HG03139 (cell line): ENCODE results near the gene PIPOX.

Experiments
- ATAC-seq: cut with Tn5 transposase; IDR thresholded peaks from one replicate; pipeline ENCODE4 v1.9.1; 2021; ENCODE audit not compliant: unreplicated experiment

Gene PIPOX

GRCh38 chr17:29045734-29046472 is 3.0 kb downstream of the PIPOX start:
- ATAC-seq: no peak

GRCh38 chr17:29046473-29046839 is 3.5 kb downstream of the PIPOX start:
- ATAC-seq: no peak

GRCh38 chr17:29048440-29049368 is 5.8 kb downstream of the PIPOX start:
- ATAC-seq: no peak

DNA sequence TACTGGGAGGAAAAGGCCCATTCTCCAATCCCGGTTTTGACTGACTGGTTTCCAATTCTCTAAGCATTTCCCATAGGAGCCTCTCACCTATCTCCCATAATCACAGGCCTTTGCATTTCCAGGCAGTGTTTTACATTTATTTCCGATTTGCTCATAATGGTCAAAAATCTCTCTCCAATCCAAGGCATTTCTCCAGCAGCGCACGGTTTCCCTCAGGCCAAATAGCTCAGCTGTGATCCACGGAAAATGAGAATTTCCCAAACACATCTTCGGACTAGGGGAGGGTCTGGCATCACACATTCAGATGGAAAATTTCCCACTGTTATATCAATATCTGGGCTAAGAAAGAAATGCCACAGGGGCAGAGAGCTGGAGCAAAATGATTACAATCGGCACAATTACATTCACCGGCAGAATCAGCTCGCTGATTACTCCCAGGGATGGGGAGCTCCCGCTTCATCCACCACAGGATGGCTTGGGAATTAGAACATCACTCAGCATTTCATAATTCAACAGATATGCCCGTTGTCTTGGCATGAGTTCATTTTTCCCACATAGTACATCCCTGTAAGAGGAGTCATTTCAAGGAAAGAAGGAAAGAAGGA is 6.7 kb downstream of the PIPOX start:
- ATAC-seq: no peak

DNA sequence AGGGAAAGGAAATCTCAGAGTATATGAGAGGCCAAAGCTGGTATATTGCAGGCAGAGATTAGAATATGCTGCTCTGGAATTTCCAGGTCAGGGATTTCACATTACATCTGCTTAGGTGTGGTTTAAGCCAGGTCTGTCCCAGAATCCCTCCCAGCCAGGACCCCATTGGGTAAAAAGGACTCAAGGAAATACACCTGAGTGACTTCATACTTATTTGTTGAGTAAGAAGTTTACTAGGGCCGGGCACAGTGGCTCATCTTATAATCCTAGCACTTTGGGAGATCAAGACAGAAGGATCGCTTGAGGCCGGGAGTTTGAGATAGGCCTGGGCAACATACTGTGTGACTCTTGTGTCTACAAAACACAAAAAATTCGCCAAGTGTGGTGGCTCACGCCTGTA is 7.2 kb downstream of the PIPOX start:
- no peak for ATAC-seq

GRCh38 chr17:29051194-29051593 is 8.3 kb downstream of the PIPOX start:
- no peak for ATAC-seq

DNA sequence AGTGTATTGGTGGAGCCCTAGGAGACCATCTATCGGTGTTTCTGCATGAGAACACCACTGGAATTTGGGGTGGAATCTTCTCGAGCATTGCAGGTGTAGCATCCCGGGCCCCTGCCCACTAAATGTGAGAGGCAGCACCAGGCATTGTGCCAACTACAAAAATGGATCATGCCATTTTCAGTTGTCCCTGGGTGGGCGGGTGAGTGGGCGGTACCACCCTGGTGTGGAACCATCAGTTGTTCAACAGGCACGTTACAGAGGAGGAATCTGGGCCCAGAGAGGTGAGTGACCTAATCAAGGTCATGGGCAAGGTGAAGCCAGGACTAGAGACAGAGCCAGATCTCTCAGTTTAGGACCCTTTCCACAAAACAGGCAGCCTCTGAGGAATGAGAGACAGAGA is 8.8 kb downstream of the PIPOX start:
- ATAC-seq: no peak

GRCh38 chr17:29054835-29055234 is 11.9 kb downstream of the PIPOX start:
- ATAC-seq: no peak

DNA sequence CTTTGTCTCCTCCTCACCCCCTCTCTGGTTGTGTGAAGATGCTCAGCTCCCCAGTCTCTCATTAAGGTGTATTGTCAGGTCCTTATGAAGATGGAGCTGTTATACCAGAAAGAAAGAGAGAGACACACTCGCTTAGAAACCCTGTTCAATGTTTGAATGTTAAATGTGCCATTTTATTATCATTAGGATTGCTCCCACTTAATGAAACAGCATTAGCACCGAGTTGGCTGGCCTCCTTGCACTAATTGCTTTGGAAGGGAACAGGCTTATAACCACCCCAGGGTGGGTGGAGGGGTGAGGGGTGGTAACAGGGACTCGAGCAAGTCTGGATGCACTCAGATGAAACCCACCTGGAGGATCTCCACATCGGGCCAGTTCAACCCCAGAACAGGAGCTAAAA is 14.4 kb downstream of the PIPOX start:
- ATAC-seq: no peak

- no peak for ATAC-seq
Observed at GRCh38 chr17:29058391-29058790, 15.4 kb downstream of the PIPOX start.

DNA sequence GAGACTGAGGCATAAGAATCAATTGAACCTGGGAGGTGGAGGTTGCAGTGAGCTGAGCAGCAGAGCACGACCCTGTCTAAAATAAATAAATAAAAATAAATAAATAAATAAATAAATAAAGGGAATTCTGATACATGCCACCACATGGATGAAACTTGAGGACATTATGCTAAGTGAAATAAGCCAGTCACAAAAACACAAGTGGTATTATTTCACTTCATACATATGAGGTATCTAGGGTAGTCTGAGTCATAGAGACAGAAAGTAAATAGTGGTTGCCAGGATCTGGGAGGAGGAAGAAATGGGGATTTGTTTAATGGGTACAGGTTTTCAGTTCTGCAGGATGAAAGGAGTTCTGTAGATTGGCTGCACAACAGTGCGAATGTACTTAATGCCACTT is 16.3 kb downstream of the PIPOX start:
- no peak for ATAC-seq

DNA sequence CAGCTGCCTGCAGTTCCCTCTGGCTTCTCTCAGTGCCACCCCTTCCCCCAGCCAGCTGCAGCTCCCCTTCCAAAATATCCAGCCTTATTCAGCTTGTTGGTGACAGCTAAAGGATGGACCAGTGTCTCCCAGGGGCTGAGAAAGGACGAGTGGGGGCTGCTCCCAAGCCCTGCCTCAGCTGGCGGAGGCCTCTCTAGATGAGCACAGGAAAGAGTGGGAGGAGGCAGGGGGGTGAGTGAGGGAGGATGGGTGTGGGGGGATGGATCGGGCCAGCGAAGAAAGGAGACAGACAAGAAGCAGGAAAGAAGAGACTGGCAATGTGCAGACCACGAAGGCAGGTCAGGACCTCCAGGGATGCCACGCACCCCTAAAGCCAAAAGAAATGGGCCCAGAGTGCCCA is 17.5 kb downstream of the PIPOX start:
- ATAC-seq: no peak

DNA sequence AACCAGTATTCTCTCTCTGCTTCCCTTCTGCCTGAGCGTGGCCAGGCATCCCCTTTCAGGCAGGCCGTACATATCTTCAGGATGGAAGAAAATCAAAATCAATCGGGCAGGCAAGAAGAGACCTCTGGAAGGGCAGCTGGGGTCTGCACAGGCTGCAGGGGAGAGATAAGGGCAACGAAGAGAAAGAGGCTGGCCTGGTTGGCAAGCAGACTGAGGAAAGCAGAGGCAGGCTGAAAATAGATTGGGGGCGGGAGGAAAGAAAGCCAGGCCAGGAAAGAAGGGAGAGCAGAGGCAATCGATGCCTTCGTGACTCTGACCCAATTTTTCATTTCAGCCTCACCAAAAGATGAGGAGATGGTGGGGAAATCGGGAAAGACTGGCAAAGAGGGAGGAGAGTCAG is 18.1 kb downstream of the PIPOX start:
- no peak for ATAC-seq

- ATAC-seq: no peak
Observed at GRCh38 chr17:29062215-29062614, 19.3 kb downstream of the PIPOX start.

- ATAC-seq: no peak
Observed at GRCh38 chr17:29063992-29064391, 21.1 kb downstream of the PIPOX start.

DNA sequence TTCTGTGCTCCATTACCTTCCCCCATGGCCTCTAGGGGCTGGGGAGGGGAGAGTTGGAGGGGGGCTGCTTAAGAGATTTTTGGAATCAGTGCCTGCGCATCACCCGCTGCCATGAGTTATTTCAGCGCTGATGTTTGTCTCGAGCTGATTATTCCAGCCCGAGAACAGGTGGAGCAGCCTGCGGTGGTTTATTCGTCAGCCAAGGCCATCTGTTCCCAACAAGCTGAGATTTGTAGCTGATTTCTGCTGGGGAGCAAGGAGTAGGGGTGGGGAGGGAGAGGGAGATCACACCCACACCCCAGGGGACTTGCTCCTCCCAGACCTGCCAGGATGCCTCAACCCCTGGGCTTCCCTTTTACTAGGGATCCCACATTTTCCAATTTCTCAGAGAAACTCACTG is 23.1 kb downstream of the PIPOX start:
- ATAC-seq: no peak

- ATAC-seq: no peak
Observed at GRCh38 chr17:29066606-29067005, 23.7 kb downstream of the PIPOX start.

DNA sequence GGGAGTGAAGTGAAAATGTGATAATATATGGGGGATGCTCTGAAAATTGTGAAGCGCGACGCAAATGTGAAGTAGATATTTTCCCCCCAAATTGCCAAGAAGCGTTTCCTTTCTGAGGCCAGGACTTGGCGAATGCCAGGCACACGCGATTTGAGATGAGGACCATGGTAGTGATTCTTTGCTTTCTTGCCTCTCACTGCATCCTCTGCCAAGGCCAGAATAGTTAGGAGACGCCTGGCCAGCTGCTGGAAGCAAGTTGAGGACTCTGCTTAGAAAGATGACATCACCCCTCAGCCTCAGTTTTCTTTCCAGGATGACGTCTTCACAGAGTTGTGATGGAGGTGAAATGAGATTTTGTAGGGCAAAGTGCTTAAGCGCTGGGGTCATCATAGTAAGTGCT is 25.9 kb downstream of the PIPOX start:
- ATAC-seq: no peak

GRCh38 chr17:29069526-29070041 is 26.6 kb downstream of the PIPOX start:
- no peak for ATAC-seq

- ATAC-seq: no peak
Observed at GRCh38 chr17:29070308-29070707, 27.4 kb downstream of the PIPOX start.

GRCh38 chr17:29070781-29071180 is 27.8 kb downstream of the PIPOX start:
- no peak for ATAC-seq

DNA sequence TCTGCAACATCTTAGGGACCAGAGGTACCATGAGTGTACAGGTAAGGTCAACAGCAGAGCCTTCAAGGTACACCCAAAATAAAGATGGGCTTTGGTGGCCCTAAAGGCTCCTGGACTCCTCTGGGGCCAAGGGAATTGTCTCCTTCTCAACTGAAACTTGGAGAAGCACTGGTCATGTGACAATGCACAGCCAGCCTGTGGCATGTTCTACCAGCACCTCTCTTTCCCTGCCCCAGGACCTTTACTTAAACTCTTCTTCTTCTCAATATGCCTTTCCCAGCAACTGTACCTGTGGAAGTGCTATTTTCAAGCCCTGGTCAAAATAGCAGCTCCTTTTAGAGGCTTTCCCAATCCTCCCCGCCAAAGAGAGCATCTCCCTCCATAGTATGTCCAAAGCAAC is 28.4 kb downstream of the PIPOX start:
- no peak for ATAC-seq
